Right lobe of liver (tissue), 6 donors: ENCODE results near the gene ZNF184. TPM values are rescaled to one million over a fixed set of nuclear protein-coding genes. Genes with fewer than 3 reads are reported as not detected.

ENCODE experiments used
- ATAC-seq, 4 donors: fragments of 200-7000 bp; cut with Tn5 transposase; one replicate each; pipeline ENCODE4 v1.9.1; 2020; ENCODE audit warnings: mild to moderate bottlenecking in 4 of 4, moderate library complexity in 4 of 4
- DNase-seq, 3 donors: peaks; one replicate each; pipeline ENCODE4 v3.0.0-alpha.2; 2020
- H3K27ac ChIP-seq, 3 donors: fragments of 200-600 bp; one replicate each; pipeline ENCODE4 v1.8.0; 2022
- H3K27me3 ChIP-seq, 2 donors: fragments of 200-600 bp; one replicate each; pipeline ENCODE4 v1.8.0; 2022
- H3K36me3 ChIP-seq, 4 donors: fragments of 200-600 bp; sonication (generic) in 1 of 4; one replicate each; pipeline versions ENCODE4 v1.5.1 to v1.8.0; 2017 to 2022; ENCODE audit warnings: control low read depth in 1 of 4
- H3K4me1 ChIP-seq, 4 donors: fragments of 200-600 bp; sonication (generic) in 1 of 4; one replicate each; pipeline versions ENCODE4 v1.5.1 to v1.8.0; 2017 to 2022; ENCODE audit warnings: control low read depth in 1 of 4
- H3K4me3 ChIP-seq, 3 donors: fragments of 200-600 bp; one replicate each; pipeline ENCODE4 v1.8.0; 2022
- H3K9me3 ChIP-seq, 4 donors: fragments of 200-600 bp; sonication (generic) in 1 of 4; one replicate each; pipeline versions ENCODE4 v1.5.1 to v1.8.0; 2017 to 2022; ENCODE audit warnings: control low read depth in 1 of 4
- POLR2A ChIP-seq: fragments of 450-650 bp; IDR thresholded peaks from one replicate; pipeline ENCODE4 v1.6.1; 2017; ENCODE audit warnings: antibody characterized with exemption, mild to moderate bottlenecking
- WGBS: methylation state at CpG from one replicate; pipeline ENCODE4 v1.1.6; 2018; ENCODE audit warnings: low coverage, low lambda C conversion rate; ENCODE audit not compliant: insufficient coverage; ENCODE audit errors: missing lambda C conversion rate; 5-methylcytosine and 5-hydroxymethylcytosine counted together
- intact Hi-C, 2 donors: fragments of 100-400 bp; cut with DNase I; formaldehyde crosslinking; loops; one replicate each; pipeline versions ENCODE4 v1.11.2 to v1.14.1; 2022
- total RNA-seq, 6 experiments: library from RNA; depleted of rRNA in 2 of 6; stranded (reverse); fragments of >200 nt in 2 of 6; fragmentation: NEBNext Ultra II Directional in 3 of 6; extraction: Animal tissue kit (Norgen Biotek cat#: 25700) in 3 of 6; gene quantifications; one replicate each; pipeline versions ENCODE4 v1.1.0 to v1.2.4, GENCODE V29; 2016 to 2023
- TF ChIP-seq, protein P1 (sequence below), 4 donors: fragments of 200-600 bp in 3 of 4; fragments of 450-650 bp in 1 of 4; IDR thresholded peaks; one replicate each; pipeline versions ENCODE4 v1.5.1 to v1.8.0; 2016 to 2022; ENCODE audit warnings: antibody characterized with exemption in 4 of 4, mild to moderate bottlenecking in 2 of 4
- donor health status: DM: no; HTN: yes; CAD: no.
- donor health status: DM: no; HTN: no; CAD: no.
- donor health status: DM: no; HTN: no; CAD: no.
- donor health status: DM: no; HTN: yes; CAD: no.
- donor health status: DM: no; HTN: yes; CAD: no.

Gene ZNF184
- total RNA-seq, 6 experiments from 2014 or later = 1.1 to 1.8 (median 1.7) TPM

DNA sequence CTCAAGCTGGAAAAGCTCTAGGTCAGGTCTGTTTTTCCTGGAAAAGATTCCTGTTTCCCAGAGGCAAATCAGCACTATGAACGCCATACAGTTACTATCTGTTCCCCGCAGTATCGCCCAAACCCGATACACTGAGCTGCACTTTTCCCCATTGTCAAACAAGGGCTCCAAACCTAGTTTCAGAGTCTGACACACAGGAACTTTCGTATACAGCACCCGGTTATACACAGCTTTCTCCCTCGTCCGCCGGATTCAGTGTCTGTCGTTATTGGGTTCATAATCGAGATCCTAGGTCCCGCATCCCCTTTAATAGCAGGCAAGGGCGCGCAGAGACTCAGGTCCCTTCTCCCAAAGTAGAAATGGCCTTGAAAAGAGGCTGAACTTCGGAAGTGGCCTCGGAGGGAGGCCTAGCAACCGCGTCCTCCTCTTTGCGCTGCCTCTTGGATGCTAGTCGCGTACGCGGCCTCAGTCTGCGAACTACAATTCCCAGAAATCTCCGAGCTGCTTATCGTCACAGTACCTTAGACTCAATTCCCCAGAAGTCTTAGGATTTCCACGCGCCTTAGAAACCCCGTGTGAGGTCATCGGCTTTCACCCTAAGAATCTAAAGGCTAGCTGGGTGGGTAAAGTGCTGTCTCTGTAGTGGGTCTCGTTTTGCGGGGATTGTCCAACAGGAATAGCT lies 50.1 kb downstream of the ZNF184 start:
- no peaks in the 10 kb centered on the region for H3K9me3 ChIP-seq
- DNase-seq = no peak

GRCh38 chr6:27419363-27419762 lies 53.5 kb downstream of the ZNF184 start:
- Histone ChIP-seq H3K4me1 (peaks cover 0 to 2% (median 0%) of the 10 kb centered on the region in 4 donors), H3K36me3 (no peaks in the 10 kb centered on the region), H3K27ac (no peak overlapping the region), H3K4me3 (no peak overlapping the region), H3K9me3 (peaks cover 0 to 5% (median 0%) of the 10 kb centered on the region in 4 donors), H3K27me3 (no peaks in the 10 kb centered on the region)
- intact Hi-C loops = no loop called here
- TF ChIP-seq POLR2A = no peak
- TF ChIP-seq, protein P1, sequence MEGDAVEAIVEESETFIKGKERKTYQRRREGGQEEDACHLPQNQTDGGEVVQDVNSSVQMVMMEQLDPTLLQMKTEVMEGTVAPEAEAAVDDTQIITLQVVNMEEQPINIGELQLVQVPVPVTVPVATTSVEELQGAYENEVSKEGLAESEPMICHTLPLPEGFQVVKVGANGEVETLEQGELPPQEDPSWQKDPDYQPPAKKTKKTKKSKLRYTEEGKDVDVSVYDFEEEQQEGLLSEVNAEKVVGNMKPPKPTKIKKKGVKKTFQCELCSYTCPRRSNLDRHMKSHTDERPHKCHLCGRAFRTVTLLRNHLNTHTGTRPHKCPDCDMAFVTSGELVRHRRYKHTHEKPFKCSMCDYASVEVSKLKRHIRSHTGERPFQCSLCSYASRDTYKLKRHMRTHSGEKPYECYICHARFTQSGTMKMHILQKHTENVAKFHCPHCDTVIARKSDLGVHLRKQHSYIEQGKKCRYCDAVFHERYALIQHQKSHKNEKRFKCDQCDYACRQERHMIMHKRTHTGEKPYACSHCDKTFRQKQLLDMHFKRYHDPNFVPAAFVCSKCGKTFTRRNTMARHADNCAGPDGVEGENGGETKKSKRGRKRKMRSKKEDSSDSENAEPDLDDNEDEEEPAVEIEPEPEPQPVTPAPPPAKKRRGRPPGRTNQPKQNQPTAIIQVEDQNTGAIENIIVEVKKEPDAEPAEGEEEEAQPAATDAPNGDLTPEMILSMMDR (IDR thresholded peaks at IDR 0.05) = no peak
- DNase-seq = no peak
- no peak for ATAC-seq

More for the DNA sequence above, 50.1 kb downstream of the ZNF184 start:
- intact Hi-C loops = no loop called here
- 53% methylated on average over 27 of the region's 32 CpGs for WGBS
- H3K27ac ChIP-seq = no peak overlapping the region
- no peaks in the 10 kb centered on the region for H3K36me3 ChIP-seq
- TF ChIP-seq, protein P1 (IDR thresholded peaks at IDR 0.05) = no peak
- no peak for TF ChIP-seq POLR2A
- ATAC-seq = no peak
- H3K4me3 ChIP-seq = no peak overlapping the region
- no peaks in the 10 kb centered on the region for H3K27me3 ChIP-seq
- no peaks in the 10 kb centered on the region for H3K4me1 ChIP-seq

DNA sequence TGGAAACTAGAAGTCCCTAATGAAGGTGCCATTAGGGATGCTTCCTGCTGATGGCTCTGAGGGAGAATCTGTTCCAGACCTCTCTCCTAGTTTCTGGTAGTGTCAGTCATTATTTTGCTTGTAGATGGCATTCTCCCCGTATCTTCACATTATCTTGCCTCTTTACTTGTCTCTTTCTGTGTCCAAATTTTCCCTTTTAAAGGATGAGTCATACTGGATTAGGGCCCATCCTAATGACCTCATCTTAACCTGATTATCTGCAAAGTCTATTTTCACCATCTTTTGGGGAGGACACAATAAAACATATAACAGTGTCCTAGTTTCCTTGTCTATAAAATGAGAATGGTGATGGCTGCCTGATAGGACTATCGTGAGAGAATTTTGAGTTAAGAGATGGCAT lies 57.0 kb downstream of the ZNF184 start:
- ATAC-seq = no peak
- Histone ChIP-seq H3K27ac (no peak overlapping the region), H3K36me3 (no peaks in the 10 kb centered on the region), H3K27me3 (no peaks in the 10 kb centered on the region), H3K9me3 (peaks cover 0 to 5% (median 0%) of the 10 kb centered on the region in 4 donors), H3K4me1 (peaks cover 0 to 2% (median 0%) of the 10 kb centered on the region in 4 donors), H3K4me3 (no peak overlapping the region)
- 69% methylated on average over 2 of the region's 2 CpGs for WGBS
- intact Hi-C loops = no loop called here
- DNase-seq = no peak
- TF ChIP-seq, protein P1 (IDR thresholded peaks at IDR 0.05) = no peak
- TF ChIP-seq POLR2A = no peak

- H3K4me3 ChIP-seq = no peak overlapping the region
- peaks cover 0 to 2% (median 0%) of the 10 kb centered on the region in 4 donors for H3K4me1 ChIP-seq
- no peak overlapping the region for H3K27ac ChIP-seq
- H3K36me3 ChIP-seq = no peaks in the 10 kb centered on the region
- WGBS = 94% methylated on average over 1 of the region's 1 CpG
- intact Hi-C loops = no loop called here
- no peak for ATAC-seq
- peaks cover 0 to 5% (median 0%) of the 10 kb centered on the region in 4 donors for H3K9me3 ChIP-seq
- DNase-seq = no peak
- TF ChIP-seq, protein P1 (IDR thresholded peaks at IDR 0.05) = no peak
- no peak for TF ChIP-seq POLR2A
- no peaks in the 10 kb centered on the region for H3K27me3 ChIP-seq
These were observed 57.9 kb downstream of the ZNF184 start for GRCh38 chr6:27414996-27415395.
